ENCODE measurements around the gene LRRC3C.

The LRRC3C gene

GRCh38 chr17:39913989-39914388, 13.5 kb upstream of the LRRC3C start:
- Histone ChIP-seq H3K9ac (ENCODE audit: low read depth, low read length) (no peak overlapping the region), H3K4me1 (ENCODE audit: insufficient read depth, low read length) (no peaks in the 10 kb centered on the region), H3K9me3 (ENCODE audit: insufficient read depth, low read depth, low read length) (no peaks in the 10 kb centered on the region), H3K27me3 (ENCODE audit: insufficient read depth, low read length) (no peaks in the 10 kb centered on the region), H3K36me3 (ENCODE audit: insufficient read depth, low read length) (peaks cover 8% of the 10 kb centered on the region; the same call in 1 of the 2 replicates), H3K4me3 (ENCODE audit: low read length) (no peak overlapping the region), H3K27ac (ENCODE audit: low read depth, low read length) (no peak overlapping the region)
- 93% methylated on average over 3 of the region's 3 CpGs for WGBS

- H3K27me3 ChIP-seq (ENCODE audit: insufficient read depth, low read length): no peaks in the 10 kb centered on the region
- H3K9me3 ChIP-seq (ENCODE audit: insufficient read depth, low read depth, low read length): no peaks in the 10 kb centered on the region
- H3K4me1 ChIP-seq (ENCODE audit: insufficient read depth, low read length): no peaks in the 10 kb centered on the region
- H3K9ac ChIP-seq (ENCODE audit: low read depth, low read length): no peak overlapping the region
- 91% methylated on average over 3 of the region's 4 CpGs for WGBS
- H3K4me3 ChIP-seq (ENCODE audit: low read length): no peak overlapping the region
- H3K36me3 ChIP-seq (ENCODE audit: insufficient read depth, low read length): peaks cover 15% of the 10 kb centered on the region
- H3K27ac ChIP-seq (ENCODE audit: low read depth, low read length): no peak overlapping the region
These were observed 12.0 kb upstream of the LRRC3C start for GRCh38 chr17:39915559-39915958.

GRCh38 chr17:39916918-39917317, 10.6 kb upstream of the LRRC3C start:
- Histone ChIP-seq H3K27ac (ENCODE audit: low read depth, low read length) (no peak overlapping the region), H3K9ac (ENCODE audit: low read depth, low read length) (no peak overlapping the region), H3K27me3 (ENCODE audit: insufficient read depth, low read length) (no peaks in the 10 kb centered on the region), H3K9me3 (ENCODE audit: insufficient read depth, low read depth, low read length) (no peaks in the 10 kb centered on the region), H3K36me3 (ENCODE audit: insufficient read depth, low read length) (peaks cover 27% of the 10 kb centered on the region), H3K4me1 (ENCODE audit: insufficient read depth, low read length) (no peaks in the 10 kb centered on the region), H3K4me3 (ENCODE audit: low read length) (no peak overlapping the region)
- 90% methylated on average over 6 of the region's 7 CpGs for WGBS

- Histone ChIP-seq H3K9me3 (ENCODE audit: insufficient read depth, low read depth, low read length) (no peaks in the 10 kb centered on the region), H3K4me1 (ENCODE audit: insufficient read depth, low read length) (no peaks in the 10 kb centered on the region), H3K27ac (ENCODE audit: low read depth, low read length) (no peak overlapping the region), H3K4me3 (ENCODE audit: low read length) (no peak overlapping the region), H3K27me3 (ENCODE audit: insufficient read depth, low read length) (no peaks in the 10 kb centered on the region), H3K9ac (ENCODE audit: low read depth, low read length) (no peak overlapping the region), H3K36me3 (ENCODE audit: insufficient read depth, low read length) (peaks cover 45% of the 10 kb centered on the region)
- WGBS: 94% methylated on average over 9 of the region's 9 CpGs
These were observed 8.3 kb upstream of the LRRC3C start for GRCh38 chr17:39919087-39919683.

- 93% methylated on average over 19 of the region's 19 CpGs for WGBS
- H3K27me3 ChIP-seq (ENCODE audit: insufficient read depth, low read length): no peaks in the 10 kb centered on the region
- no peak overlapping the region for H3K9ac ChIP-seq (ENCODE audit: low read depth, low read length)
- H3K36me3 ChIP-seq (ENCODE audit: insufficient read depth, low read length): peaks cover 44% of the 10 kb centered on the region
- H3K4me1 ChIP-seq (ENCODE audit: insufficient read depth, low read length): peaks cover 9% of the 10 kb centered on the region; the same call in 1 of the 2 replicates
- no peaks in the 10 kb centered on the region for H3K9me3 ChIP-seq (ENCODE audit: insufficient read depth, low read depth, low read length)
- H3K27ac ChIP-seq (ENCODE audit: low read depth, low read length): no peak overlapping the region
- H3K4me3 ChIP-seq (ENCODE audit: low read length): no peak overlapping the region
These were observed 7.0 kb upstream of the LRRC3C start for GRCh38 chr17:39920218-39921210.

- H3K27me3 ChIP-seq (ENCODE audit: insufficient read depth, low read length): no peaks in the 10 kb centered on the region
- no peak overlapping the region for H3K9ac ChIP-seq (ENCODE audit: low read depth, low read length)
- no peaks in the 10 kb centered on the region for H3K9me3 ChIP-seq (ENCODE audit: insufficient read depth, low read depth, low read length)
- 96% methylated on average over 5 of the region's 5 CpGs for WGBS
- no peak overlapping the region for H3K4me3 ChIP-seq (ENCODE audit: low read length)
- peaks cover 17% of the 10 kb centered on the region for H3K4me1 ChIP-seq (ENCODE audit: insufficient read depth, low read length)
- peaks cover 44% of the 10 kb centered on the region for H3K36me3 ChIP-seq (ENCODE audit: insufficient read depth, low read length)
- H3K27ac ChIP-seq (ENCODE audit: low read depth, low read length): no peak overlapping the region
These were observed 6.2 kb upstream of the LRRC3C start for GRCh38 chr17:39921323-39921722.

- H3K4me1 ChIP-seq (ENCODE audit: insufficient read depth, low read length): peaks cover 20% of the 10 kb centered on the region
- H3K27ac ChIP-seq (ENCODE audit: low read depth, low read length): no peak overlapping the region
- H3K36me3 ChIP-seq (ENCODE audit: insufficient read depth, low read length): peaks cover 44% of the 10 kb centered on the region
- H3K4me3 ChIP-seq (ENCODE audit: low read length): no peak overlapping the region
- H3K9ac ChIP-seq (ENCODE audit: low read depth, low read length): no peak overlapping the region
- WGBS: 94% methylated on average over 6 of the region's 6 CpGs
- H3K27me3 ChIP-seq (ENCODE audit: insufficient read depth, low read length): no peaks in the 10 kb centered on the region
- no peaks in the 10 kb centered on the region for H3K9me3 ChIP-seq (ENCODE audit: insufficient read depth, low read depth, low read length)
These were observed 5.5 kb upstream of the LRRC3C start for GRCh38 chr17:39922006-39922405.

- Histone ChIP-seq H3K27ac (ENCODE audit: low read depth, low read length) (no peak overlapping the region), H3K4me1 (ENCODE audit: insufficient read depth, low read length) (peaks cover 22% of the 10 kb centered on the region), H3K4me3 (ENCODE audit: low read length) (no peak overlapping the region), H3K27me3 (ENCODE audit: insufficient read depth, low read length) (no peaks in the 10 kb centered on the region), H3K36me3 (ENCODE audit: insufficient read depth, low read length) (peaks cover 44% of the 10 kb centered on the region), H3K9me3 (ENCODE audit: insufficient read depth, low read depth, low read length) (no peaks in the 10 kb centered on the region), H3K9ac (ENCODE audit: low read depth, low read length) (no peak overlapping the region)
- WGBS: 94% methylated on average over 6 of the region's 6 CpGs
These were observed 4.3 kb upstream of the LRRC3C start for GRCh38 chr17:39923230-39923629.

GRCh38 chr17:39923836-39924690, 3.5 kb upstream of the LRRC3C start:
- no peak overlapping the region for H3K4me3 ChIP-seq (ENCODE audit: low read length)
- no peak overlapping the region for H3K9ac ChIP-seq (ENCODE audit: low read depth, low read length)
- H3K27ac ChIP-seq (ENCODE audit: low read depth, low read length): peak overlapping the region; percentile 5; the same call in 1 of the 2 replicates
- WGBS: 80% methylated on average over 17 of the region's 17 CpGs
- H3K27me3 ChIP-seq (ENCODE audit: insufficient read depth, low read length): no peaks in the 10 kb centered on the region
- no peaks in the 10 kb centered on the region for H3K9me3 ChIP-seq (ENCODE audit: insufficient read depth, low read depth, low read length)
- peaks cover 44% of the 10 kb centered on the region for H3K36me3 ChIP-seq (ENCODE audit: insufficient read depth, low read length)
- H3K4me1 ChIP-seq (ENCODE audit: insufficient read depth, low read length): peaks cover 26% of the 10 kb centered on the region

GRCh38 chr17:39924691-39925055, 2.9 kb upstream of the LRRC3C start:
- Histone ChIP-seq H3K27me3 (ENCODE audit: insufficient read depth, low read length) (no peaks in the 10 kb centered on the region), H3K9me3 (ENCODE audit: insufficient read depth, low read depth, low read length) (no peaks in the 10 kb centered on the region), H3K36me3 (ENCODE audit: insufficient read depth, low read length) (peaks cover 41% of the 10 kb centered on the region), H3K4me3 (ENCODE audit: low read length) (no peak overlapping the region), H3K9ac (ENCODE audit: low read depth, low read length) (no peak overlapping the region), H3K4me1 (ENCODE audit: insufficient read depth, low read length) (peaks cover 26% of the 10 kb centered on the region), H3K27ac (ENCODE audit: low read depth, low read length) (no peak overlapping the region)
- WGBS: 88% methylated on average over 3 of the region's 3 CpGs
